Measurements from ENCODE around the gene CNOT11. TPM values are rescaled to one million over a fixed set of nuclear protein-coding genes. Genes with fewer than 3 reads are reported as not detected.
"Not testable (repeated sequence)": the region's sequence is repeated elsewhere in the genome, so short reads cannot be mapped to it uniquely, and the experiment has no call there.

The CNOT11 gene
- total RNA-seq, 1 experiment from 2014 or later = 60.6 TPM

GRCh38 chr2:101241158-101241557 lies 11.5 kb upstream of the CNOT11 start:
- Histone ChIP-seq H2AFZ (no peak overlapping the region), H3K27ac (no peak overlapping the region), H3K36me3 (ENCODE audit: low read depth) (no peaks in the 10 kb centered on the region), H3K9me3 (ENCODE audit: insufficient read depth, low read depth) (no peaks in the 10 kb centered on the region; the same call in 1 of the 2 replicates), H3K9me2 (ENCODE audit: insufficient read depth) (no peaks in the 10 kb centered on the region), H3K79me2 (ENCODE audit: low read depth) (no peaks in the 10 kb centered on the region), H3K4me3 (no peak overlapping the region), H3F3A (ENCODE audit: insufficient read depth, low read depth) (peaks cover 21% of the 10 kb centered on the region), H3K4me2 (no peak overlapping the region), H3K27me3 (ENCODE audit: insufficient read depth, low read depth) (no peaks in the 10 kb centered on the region), H4K20me1 (ENCODE audit: insufficient read depth) (no peaks in the 10 kb centered on the region), H3K4me1 (replicated peaks; ENCODE audit: insufficient read depth) (peaks cover 25% of the 10 kb centered on the region)
- BruUV-seq (replicated peaks) = no TSS peak
- TF ChIP-seq CTCF (conservative IDR thresholded peaks at IDR 0.05) (no peak), EZH2 (IDR thresholded peaks at IDR 0.05; ENCODE audit: low read depth) (no peak)
- ChIA-PET POLR2A (ENCODE audit: unreplicated experiment) (interaction anchor here (0.6 kb wide), 1 partner anchor 1682 kb away, joined by 5 read pairs; no protein-coding TSS in a partner anchor), CTCF (interaction anchor here (0.7 to 1.3 kb wide), 2 partner anchors 9 to 15 kb away, joined by 3 to 4 read pairs; no protein-coding TSS in a partner anchor)
- no peak for DNase-seq
- intact Hi-C loops (cut with micrococcal nuclease; ENCODE audit: unreplicated experiment) = no loop called here

GRCh38 chr2:101244373-101244772 lies 8.3 kb upstream of the CNOT11 start:
- H3K36me3 ChIP-seq (ENCODE audit: low read depth); H3K79me2 ChIP-seq (ENCODE audit: low read depth); intact Hi-C loops (cut with micrococcal nuclease; ENCODE audit: unreplicated experiment); H3K27ac ChIP-seq; H3K9me2 ChIP-seq (ENCODE audit: insufficient read depth); H3K4me3 ChIP-seq; H2AFZ ChIP-seq; BruUV-seq (replicated peaks); H3K9me3 ChIP-seq (ENCODE audit: insufficient read depth, low read depth); H4K20me1 ChIP-seq (ENCODE audit: insufficient read depth); H3K27me3 ChIP-seq (ENCODE audit: insufficient read depth, low read depth); CTCF ChIA-PET: not testable (repeated sequence)
- peak in 1 of 2 experiments; percentile 80 for DNase-seq
- peak overlapping the region; percentile 64 for H3K4me2 ChIP-seq
- peaks cover 25% of the 10 kb centered on the region for H3K4me1 ChIP-seq (replicated peaks; ENCODE audit: insufficient read depth)
- peaks cover 21% of the 10 kb centered on the region for H3F3A ChIP-seq (ENCODE audit: insufficient read depth, low read depth)
- POLR2A ChIA-PET (ENCODE audit: unreplicated experiment) = interaction anchor here (0.6 kb wide), 1 partner anchor 348 kb away, joined by 4 read pairs; no protein-coding TSS in a partner anchor

- H2AFZ ChIP-seq; DNase-seq; H3K27ac ChIP-seq; H3K9me3 ChIP-seq (ENCODE audit: insufficient read depth, low read depth); H3K9me2 ChIP-seq (ENCODE audit: insufficient read depth); H3K27me3 ChIP-seq (ENCODE audit: insufficient read depth, low read depth); BruUV-seq (replicated peaks); intact Hi-C loops (cut with micrococcal nuclease; ENCODE audit: unreplicated experiment); H4K20me1 ChIP-seq (ENCODE audit: insufficient read depth); H3K79me2 ChIP-seq (ENCODE audit: low read depth); H3K36me3 ChIP-seq (ENCODE audit: low read depth); H3K4me3 ChIP-seq: not testable (repeated sequence)
- ChIA-PET POLR2A (ENCODE audit: unreplicated experiment) (interaction anchor here (0.6 to 1.0 kb wide), 3 partner anchors 237 to 694 kb away, joined by 3 to 10 read pairs (median 4); no protein-coding TSS in a partner anchor), CTCF (interaction anchor here (0.6 kb wide), 1 partner anchor 1584 kb away, joined by 3 read pairs; no protein-coding TSS in a partner anchor)
- H3F3A ChIP-seq (ENCODE audit: insufficient read depth, low read depth) = peaks cover 21% of the 10 kb centered on the region
- H3K4me1 ChIP-seq (replicated peaks; ENCODE audit: insufficient read depth) = peaks cover 25% of the 10 kb centered on the region
- peak overlapping the region; percentile 64 for H3K4me2 ChIP-seq
These were observed 7.8 kb upstream of the CNOT11 start for GRCh38 chr2:101244899-101245298.

- H4K20me1 ChIP-seq (ENCODE audit: insufficient read depth); H3K79me2 ChIP-seq (ENCODE audit: low read depth); H3K27ac ChIP-seq; intact Hi-C loops (cut with micrococcal nuclease; ENCODE audit: unreplicated experiment); H3K9me3 ChIP-seq (ENCODE audit: insufficient read depth, low read depth); H3K27me3 ChIP-seq (ENCODE audit: insufficient read depth, low read depth); H2AFZ ChIP-seq; H3K4me3 ChIP-seq; H3K9me2 ChIP-seq (ENCODE audit: insufficient read depth); BruUV-seq (replicated peaks); DNase-seq; H3K36me3 ChIP-seq (ENCODE audit: low read depth): not testable (repeated sequence)
- CTCF ChIA-PET = interaction anchor here (0.6 kb wide), 1 partner anchor 1583 kb away, joined by 3 read pairs; no protein-coding TSS in a partner anchor
- H3K4me1 ChIP-seq (replicated peaks; ENCODE audit: insufficient read depth) = peaks cover 25% of the 10 kb centered on the region
- H3F3A ChIP-seq (ENCODE audit: insufficient read depth, low read depth) = peaks cover 21% of the 10 kb centered on the region
- POLR2A ChIA-PET (ENCODE audit: unreplicated experiment) = interaction anchor here (0.7 to 1.0 kb wide), 2 partner anchors 237 to 694 kb away, joined by 3 to 10 read pairs; no protein-coding TSS in a partner anchor
- H3K4me2 ChIP-seq = peak overlapping the region; percentile 64
These were observed 7.2 kb upstream of the CNOT11 start for GRCh38 chr2:101245468-101245867.

- H3K4me3 ChIP-seq; H3K27me3 ChIP-seq (ENCODE audit: insufficient read depth, low read depth); CTCF ChIA-PET; BruUV-seq (replicated peaks); POLR2A ChIA-PET (ENCODE audit: unreplicated experiment); H4K20me1 ChIP-seq (ENCODE audit: insufficient read depth); H3K9me3 ChIP-seq (ENCODE audit: insufficient read depth, low read depth); H3K36me3 ChIP-seq (ENCODE audit: low read depth); H3K4me2 ChIP-seq; H3K9me2 ChIP-seq (ENCODE audit: insufficient read depth); H2AFZ ChIP-seq; intact Hi-C loops (cut with micrococcal nuclease; ENCODE audit: unreplicated experiment); DNase-seq; H3K27ac ChIP-seq: not testable (repeated sequence)
- H3K79me2 ChIP-seq (ENCODE audit: low read depth) = peaks cover 11% of the 10 kb centered on the region
- H3K4me1 ChIP-seq (replicated peaks; ENCODE audit: insufficient read depth) = peaks cover 24% of the 10 kb centered on the region
- peaks cover 26% of the 10 kb centered on the region for H3F3A ChIP-seq (ENCODE audit: insufficient read depth, low read depth)
These were observed 3.9 kb upstream of the CNOT11 start for GRCh38 chr2:101248756-101249155.
